Stimulated activated CD4-positive, alpha-beta T cell treated with anti-CD3 and anti-CD28 coated beads, Interleukin-4, amount 100 ng/mL, for 4 hours (primary cell): ENCODE data around the gene TNRC6A.
"Not testable (repeated sequence)": the region's sequence is repeated elsewhere in the genome, so short reads cannot be mapped to it uniquely, and the experiment has no call there.

ENCODE experiments used
- DNase-seq, 2 experiments: peaks; one replicate each; pipeline ENCODE4 v3.0.0-alpha.2; 2020

TNRC6A gene

GRCh38 chr16:24848065-24848464, 118.6 kb downstream of the TNRC6A start:
- DNase-seq = no peak

- no peak for DNase-seq
Measured at GRCh38 chr16:24849641-24850040, 120.2 kb downstream of the TNRC6A start.

- DNase-seq = no peak
Measured at GRCh38 chr16:24850289-24850938, 121.0 kb downstream of the TNRC6A start.

- DNase-seq = peak in 1 of 2 experiments; percentile 7
Measured at GRCh38 chr16:24851700-24852099, 122.2 kb downstream of the TNRC6A start.

- DNase-seq = no peak
Measured at GRCh38 chr16:24852281-24852721, 122.8 kb downstream of the TNRC6A start.

GRCh38 chr16:24853169-24853824, 123.8 kb downstream of the TNRC6A start:
- no peak for DNase-seq

- no peak for DNase-seq
Measured at GRCh38 chr16:24853830-24854229, 124.4 kb downstream of the TNRC6A start.

- DNase-seq = no peak
Measured at GRCh38 chr16:24854607-24855171, 125.2 kb downstream of the TNRC6A start.

GRCh38 chr16:24855678-24856077, 126.2 kb downstream of the TNRC6A start:
- DNase-seq = no peak

- DNase-seq = not testable (repeated sequence)
Measured at GRCh38 chr16:24856871-24857270, 127.4 kb downstream of the TNRC6A start.

- peak in 1 of 2 experiments; percentile 37 for DNase-seq
Measured at GRCh38 chr16:24858219-24859041, 129.0 kb downstream of the TNRC6A start.

- no peak for DNase-seq
Measured at GRCh38 chr16:24861461-24861860, 132.0 kb downstream of the TNRC6A start.

GRCh38 chr16:24863582-24864437, 134.4 kb downstream of the TNRC6A start:
- no peak for DNase-seq

- no peak for DNase-seq
Measured at GRCh38 chr16:24869033-24869432, 139.6 kb downstream of the TNRC6A start.

GRCh38 chr16:24871891-24872290, 142.4 kb downstream of the TNRC6A start:
- DNase-seq = no peak

- DNase-seq = no peak
Measured at GRCh38 chr16:24873028-24873427, 143.6 kb downstream of the TNRC6A start.

GRCh38 chr16:24875466-24875865, 146.0 kb downstream of the TNRC6A start:
- DNase-seq = no peak
